Sigmoid colon (tissue), 4 donors: ENCODE measurements around the gene SUSD6.

Source experiments
- CTCF ChIP-seq, 4 experiments: fragments of 450-650 bp in 3 of 4; fragments of 200-600 bp in 1 of 4; IDR thresholded peaks; one replicate each; pipeline ENCODE4 v1.5.1; 2016 to 2019; ENCODE audit warnings: antibody characterized with exemption in 4 of 4, mild to moderate bottlenecking in 3 of 4, moderate library complexity in 2 of 4
- EP300 ChIP-seq, 4 donors: sonication (generic); formaldehyde crosslinking; IDR thresholded peaks; one replicate each; pipeline ENCODE4 v1.6.1; 2017; ENCODE audit warnings: antibody characterized with exemption in 4 of 4
- POLR2A ChIP-seq, 2 donors: fragments of 450-650 bp; IDR thresholded peaks; one replicate each; pipeline ENCODE4 v1.6.1; 2016; ENCODE audit warnings: antibody characterized with exemption in 2 of 2, mild to moderate bottlenecking in 2 of 2, moderate library complexity in 2 of 2
- POLR2AphosphoS5 ChIP-seq, 4 donors: sonication (generic); formaldehyde crosslinking; IDR thresholded peaks; one replicate each; pipeline ENCODE4 v1.6.1; 2017; ENCODE audit warnings: antibody characterized with exemption in 4 of 4

- TF ChIP-seq CTCF (IDR thresholded peaks at IDR 0.05) = no peak
- TF ChIP-seq POLR2A (IDR thresholded peaks at IDR 0.05) = no peak
- no peak for TF ChIP-seq POLR2AphosphoS5 (IDR thresholded peaks at IDR 0.05)
- TF ChIP-seq EP300 (IDR thresholded peaks at IDR 0.05) = no peak
Observed at GRCh38 chr14:69682136-69682535, 70.7 kb downstream of the SUSD6 start.
